Measurements from ENCODE around the gene DNTT.

DNTT gene

DNA sequence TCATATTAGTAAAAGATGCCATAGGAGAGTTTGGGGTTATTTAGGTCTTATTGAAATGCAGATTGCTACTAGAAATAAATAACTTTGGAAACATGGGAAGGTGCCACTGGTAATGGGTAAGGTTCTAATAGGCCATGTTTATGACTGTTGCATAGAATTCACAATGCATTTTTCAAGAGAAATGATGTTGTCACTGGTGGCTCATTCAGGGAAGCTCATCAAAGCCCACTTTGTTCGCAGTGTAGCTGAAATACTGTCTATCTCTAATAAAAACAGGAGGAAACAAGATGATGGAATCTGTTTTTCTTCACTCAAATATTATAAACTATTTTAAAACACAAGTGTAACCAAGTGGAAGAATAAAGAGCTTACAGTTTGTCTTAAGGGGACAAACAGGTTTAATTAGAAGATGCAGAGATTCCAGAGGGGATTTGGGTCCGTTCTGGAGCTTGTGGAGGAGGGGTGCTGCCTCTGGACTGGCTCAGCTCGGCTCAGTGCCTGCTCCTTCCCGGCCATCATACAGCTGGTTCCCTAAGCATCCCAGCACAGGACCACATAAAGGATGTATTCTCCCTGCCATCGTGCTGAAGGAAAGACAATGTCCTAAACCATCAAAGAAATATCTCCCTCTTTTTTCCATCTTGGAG, 34.2 kb downstream of the DNTT start:
- no peaks in the 10 kb centered on the region for H3K36me3 ChIP-seq (replicated peaks; ENCODE audit: low read depth, low read length)

GRCh38 chr10:96339383-96339782, 35.1 kb downstream of the DNTT start:
- Histone ChIP-seq H3K27me3 (ENCODE audit: low read depth, low read length) (peaks cover 18% of the 10 kb centered on the region), H3K4me2 (ENCODE audit: low read length) (no peak overlapping the region), H3K79me2 (ENCODE audit: low read length) (no peaks in the 10 kb centered on the region), H3K4me1 (ENCODE audit: low read length) (peaks cover 26% of the 10 kb centered on the region), H3K27ac (ENCODE audit: low read length) (no peak overlapping the region), H3K4me3 (ENCODE audit: low read length) (no peak overlapping the region), H3K9me3 (ENCODE audit: insufficient read depth, low read length) (no peaks in the 10 kb centered on the region), H3K36me3 (replicated peaks; ENCODE audit: low read depth, low read length) (no peaks in the 10 kb centered on the region), H2AFZ (ENCODE audit: low read depth, low read length) (no peak overlapping the region), H4K20me1 (ENCODE audit: insufficient read depth, low read length) (no peaks in the 10 kb centered on the region), H3K9ac (ENCODE audit: low read length) (no peak overlapping the region)
- no peak for TF ChIP-seq EZH2phosphoT487 (IDR thresholded peaks at IDR 0.05; ENCODE audit: low read depth)
- TF ChIP-seq, protein P1, sequence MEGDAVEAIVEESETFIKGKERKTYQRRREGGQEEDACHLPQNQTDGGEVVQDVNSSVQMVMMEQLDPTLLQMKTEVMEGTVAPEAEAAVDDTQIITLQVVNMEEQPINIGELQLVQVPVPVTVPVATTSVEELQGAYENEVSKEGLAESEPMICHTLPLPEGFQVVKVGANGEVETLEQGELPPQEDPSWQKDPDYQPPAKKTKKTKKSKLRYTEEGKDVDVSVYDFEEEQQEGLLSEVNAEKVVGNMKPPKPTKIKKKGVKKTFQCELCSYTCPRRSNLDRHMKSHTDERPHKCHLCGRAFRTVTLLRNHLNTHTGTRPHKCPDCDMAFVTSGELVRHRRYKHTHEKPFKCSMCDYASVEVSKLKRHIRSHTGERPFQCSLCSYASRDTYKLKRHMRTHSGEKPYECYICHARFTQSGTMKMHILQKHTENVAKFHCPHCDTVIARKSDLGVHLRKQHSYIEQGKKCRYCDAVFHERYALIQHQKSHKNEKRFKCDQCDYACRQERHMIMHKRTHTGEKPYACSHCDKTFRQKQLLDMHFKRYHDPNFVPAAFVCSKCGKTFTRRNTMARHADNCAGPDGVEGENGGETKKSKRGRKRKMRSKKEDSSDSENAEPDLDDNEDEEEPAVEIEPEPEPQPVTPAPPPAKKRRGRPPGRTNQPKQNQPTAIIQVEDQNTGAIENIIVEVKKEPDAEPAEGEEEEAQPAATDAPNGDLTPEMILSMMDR (IDR thresholded peaks at IDR 0.05; ENCODE audit: low read depth, low read length) = no peak

More for the DNA sequence above, 34.2 kb downstream of the DNTT start:
- H3K9me3 ChIP-seq (ENCODE audit: insufficient read depth, low read length) = no peaks in the 10 kb centered on the region
- no peak overlapping the region for H3K4me2 ChIP-seq (ENCODE audit: low read length)
- H3K27me3 ChIP-seq (ENCODE audit: low read depth, low read length) = peaks cover 22% of the 10 kb centered on the region
- H2AFZ ChIP-seq (ENCODE audit: low read depth, low read length) = no peak overlapping the region
- H3K27ac ChIP-seq (ENCODE audit: low read length) = no peak overlapping the region
- no peaks in the 10 kb centered on the region for H4K20me1 ChIP-seq (ENCODE audit: insufficient read depth, low read length)
- no peaks in the 10 kb centered on the region for H3K79me2 ChIP-seq (ENCODE audit: low read length)
- H3K4me1 ChIP-seq (ENCODE audit: low read length) = peaks cover 17% of the 10 kb centered on the region
- H3K9ac ChIP-seq (ENCODE audit: low read length) = no peak overlapping the region
- no peak overlapping the region for H3K4me3 ChIP-seq (ENCODE audit: low read length)
- TF ChIP-seq, protein P1 (IDR thresholded peaks at IDR 0.05; ENCODE audit: low read depth, low read length) = no peak
- TF ChIP-seq EZH2phosphoT487 (IDR thresholded peaks at IDR 0.05; ENCODE audit: low read depth) = no peak

DNA sequence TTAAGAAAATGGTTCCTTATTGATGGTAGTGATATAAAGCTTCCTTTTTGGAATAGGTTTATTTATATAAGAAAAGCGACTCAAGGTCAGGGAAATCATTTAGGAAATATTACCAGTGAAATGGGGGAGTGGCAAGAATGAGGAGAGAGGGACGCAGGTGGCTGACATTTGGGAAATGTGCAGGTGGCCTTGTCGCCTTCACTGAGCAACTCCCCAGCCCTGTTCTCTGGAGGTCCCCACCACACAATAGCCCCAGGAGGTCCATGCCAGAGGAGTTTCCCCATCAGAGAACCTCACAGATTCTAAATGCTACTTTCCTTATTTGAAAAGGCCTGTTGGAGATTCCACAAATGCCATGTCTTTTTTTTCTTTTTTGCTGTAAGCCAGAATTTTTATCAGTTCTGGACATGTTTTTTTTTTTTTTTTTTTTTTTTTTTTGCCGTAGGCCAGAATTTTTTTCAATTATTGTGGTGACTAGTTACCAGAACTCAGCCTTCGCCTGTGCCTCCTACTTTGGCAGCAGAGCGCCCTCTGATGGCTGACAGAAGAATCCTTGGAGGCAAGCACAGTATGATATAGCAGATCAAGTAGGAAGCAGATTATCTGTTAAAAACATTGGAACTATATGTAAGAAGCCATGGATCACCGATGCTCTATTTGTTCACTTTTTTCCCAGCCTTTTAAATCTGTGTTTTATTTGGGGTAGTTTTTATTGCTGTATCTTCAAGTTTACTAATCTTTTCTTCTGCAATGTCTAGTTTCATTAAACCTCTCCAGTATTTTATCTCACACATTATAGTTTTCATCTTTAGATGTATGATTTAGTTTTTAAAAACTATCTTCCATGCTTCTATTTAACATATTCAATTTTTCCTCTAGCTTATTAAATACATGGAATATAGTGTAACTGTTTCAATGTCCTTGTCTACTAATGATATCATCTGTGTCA, 36.0 kb downstream of the DNTT start:
- Histone ChIP-seq H3K36me3 (replicated peaks; ENCODE audit: low read depth, low read length) (no peaks in the 10 kb centered on the region), H3K4me1 (ENCODE audit: low read length) (peaks cover 26% of the 10 kb centered on the region), H3K9me3 (ENCODE audit: insufficient read depth, low read length) (no peaks in the 10 kb centered on the region), H2AFZ (ENCODE audit: low read depth, low read length) (no peak overlapping the region), H3K27ac (ENCODE audit: low read length) (no peak overlapping the region), H3K4me2 (ENCODE audit: low read length) (no peak overlapping the region), H3K27me3 (ENCODE audit: low read depth, low read length) (peaks cover 14% of the 10 kb centered on the region), H3K4me3 (ENCODE audit: low read length) (no peak overlapping the region), H4K20me1 (ENCODE audit: insufficient read depth, low read length) (no peaks in the 10 kb centered on the region), H3K9ac (ENCODE audit: low read length) (no peak overlapping the region), H3K79me2 (ENCODE audit: low read length) (no peaks in the 10 kb centered on the region)
- TF ChIP-seq, protein P1 (IDR thresholded peaks at IDR 0.05; ENCODE audit: low read depth, low read length) = peak; percentile 67
- no peak for TF ChIP-seq EZH2phosphoT487 (IDR thresholded peaks at IDR 0.05; ENCODE audit: low read depth)
